Activated CD8-positive, alpha-beta T cell treated with anti-CD3 and anti-CD28 coated beads for 36 hours (primary cell): ENCODE measurements around the gene PEX14. TPM values are rescaled to one million over a fixed set of nuclear protein-coding genes. Genes with fewer than 3 reads are reported as not detected.
A peak's percentile ranks its signal among the peaks of the same experiment; 100 is the strongest.

Experiments used
- ATAC-seq: fragments of 200-7000 bp; cut with Tn5 transposase; one replicate; pipeline ENCODE4 v1.10.0; 2021; ENCODE audit warnings: mild to moderate bottlenecking, moderate library complexity
- CTCF ChIA-PET: fragments of 350-600 bp; sonication (Branson Sonifier 250); formaldehyde crosslinking; loops from one replicate; lab custom pipeline; 2021; ENCODE audit warnings: antibody characterized with exemption; lab: Charles Lee
- POLR2A ChIA-PET: fragments of 350-600 bp; sonication (Branson Sonifier 250); formaldehyde crosslinking; loops from one replicate; lab custom pipeline; 2021; ENCODE audit warnings: antibody characterized with exemption; lab: Charles Lee
- DNase-seq: peaks from one replicate; pipeline ENCODE4 v3.0.0-alpha.2; 2020
- H3K27ac Mint-ChIP-seq: one replicate; pipeline ENCODE4 v1.8.0; 2021; ENCODE audit warnings: mild to moderate bottlenecking, mixed read lengths
- H3K27me3 Mint-ChIP-seq: one replicate; pipeline ENCODE4 v1.8.0; 2021; ENCODE audit warnings: mixed read lengths
- H3K36me3 Mint-ChIP-seq: one replicate; pipeline ENCODE4 v1.8.0; 2021; ENCODE audit warnings: low read depth, mixed read lengths
- H3K4me1 Mint-ChIP-seq: one replicate; pipeline ENCODE4 v1.8.0; 2021; ENCODE audit warnings: low read depth, mixed read lengths
- H3K4me3 Mint-ChIP-seq: one replicate; pipeline ENCODE4 v1.8.0; 2021; ENCODE audit warnings: mild to moderate bottlenecking, moderate library complexity, mixed read lengths
- H3K9me3 Mint-ChIP-seq: one replicate; pipeline ENCODE4 v1.8.0; 2021; ENCODE audit warnings: mixed read lengths
- intact Hi-C: fragments of 100-400 bp; cut with micrococcal nuclease; formaldehyde crosslinking; loops from one replicate; pipeline ENCODE4 v1.10.0; 2022
- total RNA-seq, 2 experiments: library from RNA; stranded (reverse); gene quantifications; one replicate each; pipeline ENCODE4 v1.2.3, GENCODE V29; 2021
- TF ChIP-seq, protein P1 (sequence below): fragments of 200-600 bp; IDR thresholded peaks from one replicate; pipeline ENCODE4 v1.8.0; 2022; ENCODE audit warnings: antibody characterized with exemption, mild to moderate bottlenecking

Gene PEX14
- total RNA-seq, 2 experiments from 2014 or later = 18.0 to 18.5 TPM

DNA sequence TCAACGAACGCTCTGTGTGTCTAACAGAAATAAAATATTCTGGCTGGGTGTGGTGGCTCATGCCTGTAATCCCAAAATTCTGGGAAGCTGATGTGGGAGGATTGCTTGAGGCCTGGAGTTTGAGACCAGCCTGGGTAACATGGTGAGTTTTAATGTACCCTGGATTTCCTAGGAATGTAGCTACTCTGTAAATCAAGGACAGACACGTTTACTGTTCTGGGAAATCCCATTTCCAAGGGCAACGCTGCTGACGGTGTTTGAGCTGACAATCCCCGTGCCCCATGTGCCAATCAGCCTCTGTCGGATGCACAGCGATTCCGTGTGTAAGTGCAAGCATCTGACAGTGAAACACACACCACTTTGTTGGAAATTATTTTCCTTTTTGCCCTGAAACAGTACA, 16.9 kb upstream of the PEX14 start:
- CTCF ChIA-PET = interaction anchor here (1.4 kb wide), 1 partner anchor 37 kb away, joined by 8 read pairs; no protein-coding TSS in a partner anchor
- no peaks in the 10 kb centered on the region for H3K9me3 Mint-ChIP-seq
- DNase-seq (no peak), ATAC-seq (no peak)
- TF ChIP-seq, protein P1, sequence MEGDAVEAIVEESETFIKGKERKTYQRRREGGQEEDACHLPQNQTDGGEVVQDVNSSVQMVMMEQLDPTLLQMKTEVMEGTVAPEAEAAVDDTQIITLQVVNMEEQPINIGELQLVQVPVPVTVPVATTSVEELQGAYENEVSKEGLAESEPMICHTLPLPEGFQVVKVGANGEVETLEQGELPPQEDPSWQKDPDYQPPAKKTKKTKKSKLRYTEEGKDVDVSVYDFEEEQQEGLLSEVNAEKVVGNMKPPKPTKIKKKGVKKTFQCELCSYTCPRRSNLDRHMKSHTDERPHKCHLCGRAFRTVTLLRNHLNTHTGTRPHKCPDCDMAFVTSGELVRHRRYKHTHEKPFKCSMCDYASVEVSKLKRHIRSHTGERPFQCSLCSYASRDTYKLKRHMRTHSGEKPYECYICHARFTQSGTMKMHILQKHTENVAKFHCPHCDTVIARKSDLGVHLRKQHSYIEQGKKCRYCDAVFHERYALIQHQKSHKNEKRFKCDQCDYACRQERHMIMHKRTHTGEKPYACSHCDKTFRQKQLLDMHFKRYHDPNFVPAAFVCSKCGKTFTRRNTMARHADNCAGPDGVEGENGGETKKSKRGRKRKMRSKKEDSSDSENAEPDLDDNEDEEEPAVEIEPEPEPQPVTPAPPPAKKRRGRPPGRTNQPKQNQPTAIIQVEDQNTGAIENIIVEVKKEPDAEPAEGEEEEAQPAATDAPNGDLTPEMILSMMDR = no peak
- intact Hi-C loops = no loop called here
- H3K27ac Mint-ChIP-seq = no peak overlapping the region
- peaks cover 2% of the 10 kb centered on the region for H3K4me1 Mint-ChIP-seq
- peaks cover 32% of the 10 kb centered on the region for H3K36me3 Mint-ChIP-seq
- POLR2A ChIA-PET = interaction anchor here (0.8 to 0.9 kb wide), 2 partner anchors 16 to 248 kb away, joined by 3 read pairs; partner anchors contain the start of gene KIF1B
- no peak overlapping the region for H3K4me3 Mint-ChIP-seq
- H3K27me3 Mint-ChIP-seq = no peaks in the 10 kb centered on the region

DNA sequence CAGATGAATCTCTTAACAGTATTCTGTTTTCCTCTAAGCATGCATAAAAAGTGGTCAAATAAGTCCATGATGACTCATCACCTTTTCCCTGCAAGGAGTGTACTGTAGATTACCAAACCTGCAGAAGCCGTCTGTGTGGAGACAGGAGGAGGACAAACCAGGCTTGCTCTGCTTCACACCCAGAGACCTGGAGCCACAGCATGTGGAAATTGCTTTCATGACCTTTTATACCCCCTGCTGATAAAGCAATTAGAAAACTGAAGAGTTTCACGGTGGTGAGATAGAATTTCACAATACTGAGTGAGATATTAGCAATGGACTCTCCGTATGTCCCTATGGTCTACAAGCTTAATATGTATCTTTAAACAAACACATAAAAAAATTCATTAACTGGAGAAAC, 15.6 kb upstream of the PEX14 start:
- no peak overlapping the region for H3K4me3 Mint-ChIP-seq
- DNase-seq (no peak), ATAC-seq (no peak)
- POLR2A ChIA-PET = interaction anchor here (1.8 kb wide), 1 partner anchor 12 kb away, joined by 5 read pairs; no protein-coding TSS in a partner anchor
- H3K36me3 Mint-ChIP-seq = peaks cover 40% of the 10 kb centered on the region
- H3K27ac Mint-ChIP-seq = no peak overlapping the region
- no peaks in the 10 kb centered on the region for H3K9me3 Mint-ChIP-seq
- intact Hi-C loops = no loop called here
- CTCF ChIA-PET = no interaction called here
- no peaks in the 10 kb centered on the region for H3K27me3 Mint-ChIP-seq
- TF ChIP-seq, protein P1 = no peak
- peaks cover 2% of the 10 kb centered on the region for H3K4me1 Mint-ChIP-seq

DNA sequence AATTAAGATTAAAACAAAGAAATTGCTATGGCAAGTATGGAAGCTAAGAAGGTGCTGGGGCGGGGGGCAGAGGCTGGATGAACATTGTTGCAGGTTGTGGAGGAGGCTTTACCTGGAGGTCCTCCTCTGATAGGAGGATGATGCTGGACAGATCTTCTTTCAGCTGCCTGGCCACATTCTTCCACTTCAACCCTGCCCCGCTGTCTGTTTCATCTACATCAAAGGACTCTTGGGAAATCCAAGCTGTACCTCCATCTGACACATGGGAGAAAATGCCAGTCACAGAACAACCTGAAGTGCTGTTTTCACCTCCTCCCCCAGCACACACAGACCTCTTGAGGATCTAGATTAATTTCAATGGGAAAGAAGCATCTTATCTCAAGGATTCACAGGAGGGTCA, 7.7 kb upstream of the PEX14 start:
- peaks cover 42% of the 10 kb centered on the region for H3K36me3 Mint-ChIP-seq
- H3K9me3 Mint-ChIP-seq = no peaks in the 10 kb centered on the region
- TF ChIP-seq, protein P1 = no peak
- H3K4me3 Mint-ChIP-seq = no peak overlapping the region
- DNase-seq (no peak), ATAC-seq (no peak)
- peaks cover 10% of the 10 kb centered on the region for H3K4me1 Mint-ChIP-seq
- intact Hi-C loops = no loop called here
- ChIA-PET CTCF (interaction anchor here (1.2 kb wide), 1 partner anchor 28 kb away, joined by 3 read pairs; no protein-coding TSS in a partner anchor), POLR2A (interaction anchor here (0.6 to 1.0 kb wide), 2 partner anchors 11 to 75 kb away, joined by 3 read pairs; no protein-coding TSS in a partner anchor)
- H3K27me3 Mint-ChIP-seq = no peaks in the 10 kb centered on the region
- no peak overlapping the region for H3K27ac Mint-ChIP-seq

DNA sequence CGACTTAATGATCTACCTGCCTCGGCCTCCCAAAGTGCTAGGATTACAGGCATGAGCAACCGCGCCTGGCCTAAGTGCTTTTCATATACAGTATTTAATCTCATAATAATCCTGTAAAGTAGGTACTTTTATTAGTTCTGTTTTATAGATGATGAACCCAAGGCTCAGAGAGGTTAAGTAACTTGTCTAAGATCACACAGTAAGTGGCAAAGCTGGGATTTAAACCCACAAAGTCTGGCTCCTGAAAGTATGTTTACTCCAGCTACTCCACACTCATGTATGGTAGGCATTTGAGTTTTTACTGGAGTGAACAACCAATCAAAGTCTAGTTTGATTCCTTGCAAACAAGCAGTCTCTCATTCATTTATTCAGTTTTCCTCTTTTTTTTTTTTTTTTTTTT, 4.7 kb upstream of the PEX14 start:
- H3K4me1 Mint-ChIP-seq = peaks cover 27% of the 10 kb centered on the region
- no peaks in the 10 kb centered on the region for H3K9me3 Mint-ChIP-seq
- no peak overlapping the region for H3K27ac Mint-ChIP-seq
- no peaks in the 10 kb centered on the region for H3K27me3 Mint-ChIP-seq
- TF ChIP-seq, protein P1 = no peak
- H3K36me3 Mint-ChIP-seq = peaks cover 26% of the 10 kb centered on the region
- POLR2A ChIA-PET = interaction anchor here (0.6 kb wide), 1 partner anchor 15 kb away, joined by 3 read pairs; no protein-coding TSS in a partner anchor
- no peak overlapping the region for H3K4me3 Mint-ChIP-seq
- no peak for ATAC-seq
- intact Hi-C loops = no loop called here
- no peak for DNase-seq
- CTCF ChIA-PET = no interaction called here

DNA sequence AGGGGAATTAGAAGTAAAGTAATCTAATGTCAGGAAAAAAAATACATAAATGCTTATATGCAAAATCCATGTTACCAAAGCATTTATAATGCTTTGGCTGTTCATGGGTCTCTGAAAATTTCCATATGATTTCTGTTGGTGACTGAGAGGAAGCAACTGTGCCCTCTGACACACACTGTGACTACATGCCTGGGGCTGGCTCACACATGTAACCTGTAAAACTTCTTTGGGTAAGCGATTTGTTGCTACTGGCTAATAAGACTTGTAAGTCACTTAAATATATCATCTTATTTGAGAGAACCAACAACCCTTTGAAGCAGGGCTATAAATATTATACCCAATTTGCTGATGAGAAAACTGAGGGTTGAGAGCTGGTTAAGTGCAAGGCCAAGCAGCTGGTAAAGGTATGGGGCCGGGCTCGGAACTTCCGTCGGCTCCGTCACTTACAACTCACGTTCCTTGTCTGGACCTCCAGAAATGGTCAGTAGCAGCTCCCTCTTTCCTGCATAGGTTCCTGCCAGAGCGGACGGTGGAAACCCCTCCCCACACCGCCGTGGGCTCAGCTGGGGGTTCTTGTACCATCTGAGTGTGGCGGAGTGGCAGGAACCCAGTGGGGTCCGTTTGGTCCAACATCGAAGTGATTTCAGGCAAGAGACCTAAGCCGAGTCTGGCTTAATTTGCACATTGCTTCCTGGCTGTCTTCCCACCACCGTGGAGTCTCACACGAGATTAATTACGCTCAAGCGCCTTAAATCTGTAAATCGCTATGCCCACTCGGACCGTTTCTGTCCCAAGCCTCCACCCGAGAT, 3.1 kb upstream of the PEX14 start:
- H3K27ac Mint-ChIP-seq = peak overlapping the region; percentile 96
- peaks cover 37% of the 10 kb centered on the region for H3K4me1 Mint-ChIP-seq
- POLR2A ChIA-PET = interaction anchor here (0.9 kb wide), 2 partner anchors 9 to 29 kb away, joined by 3 read pairs; no protein-coding TSS in a partner anchor
- H3K9me3 Mint-ChIP-seq = no peaks in the 10 kb centered on the region
- no peak for ATAC-seq
- peak overlapping the region; percentile 97 for H3K4me3 Mint-ChIP-seq
- TF ChIP-seq, protein P1 = no peak
- intact Hi-C loops = no loop called here
- no peaks in the 10 kb centered on the region for H3K27me3 Mint-ChIP-seq
- peaks cover 26% of the 10 kb centered on the region for H3K36me3 Mint-ChIP-seq
- DNase-seq = peak; percentile 28
- CTCF ChIA-PET = interaction anchor here (1.0 to 1.3 kb wide), 3 partner anchors 22 to 37 kb away, joined by 3 to 4 read pairs (median 4); no protein-coding TSS in a partner anchor
